MM.1S (cell line): ENCODE data around the gene FHIT.

Source experiments
- DNase-seq: peaks from one replicate; pipeline ENCODE4 v3.0.0-alpha.2; 2015
- H2AFZ ChIP-seq: fragments of 300-600 bp; sonication (generic); 2 replicates; pipeline ENCODE4 v1.6.0; 2016; ENCODE audit warnings: antibody characterized with exemption, low read length
- H3F3A ChIP-seq: fragments of 300-600 bp; sonication (generic); 2 replicates; pipeline ENCODE4 v1.6.1; 2016; ENCODE audit warnings: mild to moderate bottlenecking, antibody characterized with exemption, low read length, moderate library complexity, mixed read lengths; ENCODE audit not compliant: insufficient read depth
- H3K27ac ChIP-seq: fragments of 300-600 bp; sonication (generic); 2 replicates; pipeline ENCODE4 v1.5.1; 2016; ENCODE audit warnings: mild to moderate bottlenecking, low read length
- H3K27me3 ChIP-seq: fragments of 300-600 bp; sonication (generic); replicated peaks from 2 replicates; pipeline ENCODE4 v1.6.0; 2016; ENCODE audit warnings: low read length; ENCODE audit not compliant: insufficient read depth
- H3K36me3 ChIP-seq: fragments of 300-600 bp; sonication (generic); replicated peaks from 2 replicates; pipeline ENCODE4 v1.6.1; 2016; ENCODE audit warnings: mild to moderate bottlenecking, low read length, mixed read lengths; ENCODE audit not compliant: insufficient read depth
- H3K4me1 ChIP-seq: fragments of 300-600 bp; sonication (generic); 2 replicates; pipeline ENCODE4 v1.6.1; 2016; ENCODE audit warnings: low read length, mixed read lengths
- H3K4me2 ChIP-seq: fragments of 300-600 bp; sonication (generic); 2 replicates; pipeline ENCODE4 v1.6.0; 2016; ENCODE audit warnings: low read depth, low read length
- H3K4me3 ChIP-seq: fragments of 300-600 bp; sonication (generic); 2 replicates; pipeline ENCODE4 v1.5.1; 2016; ENCODE audit warnings: low read length, mixed read lengths
- H3K79me2 ChIP-seq: fragments of 300-600 bp; sonication (generic); 2 replicates; pipeline ENCODE4 v1.6.1; 2016; ENCODE audit warnings: mixed run types, low read length, mixed read lengths
- H3K9ac ChIP-seq: fragments of 300-600 bp; sonication (generic); 2 replicates; pipeline ENCODE4 v1.6.1; 2016; ENCODE audit warnings: low read length, mixed read lengths
- H3K9me2 ChIP-seq: fragments of 300-600 bp; sonication (generic); replicated peaks from 2 replicates; pipeline ENCODE4 v1.6.1; 2016; ENCODE audit warnings: mild to moderate bottlenecking, low read length, mixed read lengths; ENCODE audit not compliant: insufficient read depth
- H3K9me3 ChIP-seq: fragments of 300-600 bp; sonication (generic); replicated peaks from 2 replicates; pipeline ENCODE4 v1.6.1; 2016; ENCODE audit warnings: mild to moderate bottlenecking, low read length, mixed read lengths; ENCODE audit not compliant: insufficient read depth
- H4K20me1 ChIP-seq: fragments of 300-600 bp; sonication (generic); 2 replicates; pipeline ENCODE4 v1.6.1; 2016; ENCODE audit warnings: mild to moderate bottlenecking, low read length, moderate library complexity, mixed read lengths; ENCODE audit not compliant: insufficient read depth
- EZH2 ChIP-seq: fragments of 300-600 bp; sonication (generic); optimal IDR thresholded peaks from 2 replicates; pipeline ENCODE3; 2017; ENCODE audit warnings: low read depth, mild to moderate bottlenecking, antibody characterized with exemption, low read length, mixed read lengths
- EZH2phosphoT487 ChIP-seq: fragments of 300-600 bp; sonication (generic); IDR thresholded peaks from 2 replicates; pipeline ENCODE4 v1.6.1; 2018; ENCODE audit warnings: antibody characterized with exemption, low read length
- TF ChIP-seq, protein P1 (sequence below): fragments of 300-600 bp; sonication (generic); IDR thresholded peaks from 2 replicates; pipeline ENCODE4 v1.5.1; 2016; ENCODE audit warnings: antibody characterized with exemption, low read length, mixed read lengths

Gene FHIT

DNA sequence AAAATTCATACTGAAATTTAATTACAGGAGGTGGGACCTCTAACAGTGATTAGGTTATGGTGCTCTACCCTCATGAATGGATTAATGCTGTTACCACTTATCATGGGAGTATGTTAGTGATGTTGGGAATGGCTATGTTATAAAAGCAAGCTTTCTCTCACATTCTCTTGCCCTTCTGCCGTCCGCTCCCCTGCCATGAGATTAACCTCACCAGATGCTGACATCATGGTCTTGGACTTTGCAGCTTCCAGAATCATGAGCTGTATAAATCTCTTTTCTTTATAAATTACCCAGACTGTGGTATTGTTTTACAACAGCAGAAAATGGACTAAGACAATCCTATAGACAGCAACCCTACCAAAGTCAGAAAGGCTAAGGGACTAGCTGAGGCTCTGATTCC, 884.8 kb downstream of the FHIT start:
- Histone ChIP-seq H3K36me3 (no peaks in the 10 kb centered on the region), H3K4me3 (no peak overlapping the region), H4K20me1 (no peaks in the 10 kb centered on the region), H3K27ac (no peak overlapping the region), H3K9ac (no peak overlapping the region), H3F3A (no peaks in the 10 kb centered on the region), H3K79me2 (no peaks in the 10 kb centered on the region), H3K27me3 (no peaks in the 10 kb centered on the region), H3K9me2 (no peaks in the 10 kb centered on the region), H2AFZ (no peak overlapping the region), H3K9me3 (no peaks in the 10 kb centered on the region), H3K4me1 (no peaks in the 10 kb centered on the region), H3K4me2 (no peak overlapping the region)
- DNase-seq = no peak
- TF ChIP-seq, protein P1, sequence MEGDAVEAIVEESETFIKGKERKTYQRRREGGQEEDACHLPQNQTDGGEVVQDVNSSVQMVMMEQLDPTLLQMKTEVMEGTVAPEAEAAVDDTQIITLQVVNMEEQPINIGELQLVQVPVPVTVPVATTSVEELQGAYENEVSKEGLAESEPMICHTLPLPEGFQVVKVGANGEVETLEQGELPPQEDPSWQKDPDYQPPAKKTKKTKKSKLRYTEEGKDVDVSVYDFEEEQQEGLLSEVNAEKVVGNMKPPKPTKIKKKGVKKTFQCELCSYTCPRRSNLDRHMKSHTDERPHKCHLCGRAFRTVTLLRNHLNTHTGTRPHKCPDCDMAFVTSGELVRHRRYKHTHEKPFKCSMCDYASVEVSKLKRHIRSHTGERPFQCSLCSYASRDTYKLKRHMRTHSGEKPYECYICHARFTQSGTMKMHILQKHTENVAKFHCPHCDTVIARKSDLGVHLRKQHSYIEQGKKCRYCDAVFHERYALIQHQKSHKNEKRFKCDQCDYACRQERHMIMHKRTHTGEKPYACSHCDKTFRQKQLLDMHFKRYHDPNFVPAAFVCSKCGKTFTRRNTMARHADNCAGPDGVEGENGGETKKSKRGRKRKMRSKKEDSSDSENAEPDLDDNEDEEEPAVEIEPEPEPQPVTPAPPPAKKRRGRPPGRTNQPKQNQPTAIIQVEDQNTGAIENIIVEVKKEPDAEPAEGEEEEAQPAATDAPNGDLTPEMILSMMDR = no peak
- TF ChIP-seq EZH2phosphoT487 (no peak), EZH2 (no peak)

DNA sequence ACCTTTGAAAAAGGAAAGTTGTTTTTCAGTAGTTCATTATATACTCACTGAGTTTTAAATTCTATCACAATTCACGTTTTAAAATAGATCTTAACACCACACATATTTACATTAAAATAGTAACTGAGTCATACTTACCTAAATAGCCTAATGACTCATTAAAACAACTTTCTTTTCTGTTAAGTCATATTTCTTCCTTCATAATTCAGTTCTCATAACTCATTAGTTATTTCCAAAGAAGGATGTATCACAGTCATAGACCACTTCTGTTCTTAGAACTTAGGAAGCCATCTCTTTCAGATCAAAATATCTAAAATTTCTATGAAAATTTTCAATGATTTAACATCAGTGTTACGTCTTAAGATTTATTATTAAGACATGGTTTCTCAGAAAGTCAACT, 885.9 kb downstream of the FHIT start:
- Histone ChIP-seq H3F3A (no peaks in the 10 kb centered on the region), H3K27ac (no peak overlapping the region), H3K4me1 (no peaks in the 10 kb centered on the region), H2AFZ (no peak overlapping the region), H3K79me2 (no peaks in the 10 kb centered on the region), H3K36me3 (no peaks in the 10 kb centered on the region), H3K4me3 (no peak overlapping the region), H4K20me1 (no peaks in the 10 kb centered on the region), H3K9me2 (no peaks in the 10 kb centered on the region), H3K9me3 (no peaks in the 10 kb centered on the region), H3K4me2 (no peak overlapping the region), H3K27me3 (no peaks in the 10 kb centered on the region), H3K9ac (no peak overlapping the region)
- DNase-seq = no peak
- TF ChIP-seq EZH2phosphoT487 (no peak), EZH2 (no peak)
- TF ChIP-seq, protein P1 = no peak

DNA sequence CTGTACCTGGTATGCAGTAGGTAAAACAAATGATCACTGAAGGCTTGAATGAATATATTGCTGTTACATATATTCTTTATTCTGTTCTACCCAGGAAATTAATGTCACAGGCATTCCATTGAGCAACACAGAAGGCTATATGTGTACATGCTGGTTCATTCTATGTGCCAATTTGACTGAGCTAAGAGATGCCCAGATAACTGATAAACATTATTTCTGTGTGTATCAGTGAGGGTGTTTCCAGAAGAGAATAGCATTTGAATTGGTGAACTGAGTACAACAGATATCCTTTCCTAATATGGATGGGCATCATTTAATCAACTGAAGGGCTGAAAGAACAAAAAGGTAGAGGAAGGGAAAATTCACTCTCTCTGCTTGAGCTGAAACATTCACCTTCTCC, 886.8 kb downstream of the FHIT start:
- no peak overlapping the region for H3K9ac ChIP-seq
- no peak overlapping the region for H2AFZ ChIP-seq
- H3K4me3 ChIP-seq = no peak overlapping the region
- no peaks in the 10 kb centered on the region for H3K9me3 ChIP-seq
- no peak overlapping the region for H3K27ac ChIP-seq
- no peaks in the 10 kb centered on the region for H3K4me1 ChIP-seq
- H3K27me3 ChIP-seq = no peaks in the 10 kb centered on the region
- H3K79me2 ChIP-seq = no peaks in the 10 kb centered on the region
- no peaks in the 10 kb centered on the region for H3K9me2 ChIP-seq
- no peak for DNase-seq
- no peaks in the 10 kb centered on the region for H3F3A ChIP-seq
- no peak overlapping the region for H3K4me2 ChIP-seq
- H3K36me3 ChIP-seq = no peaks in the 10 kb centered on the region
- no peak for TF ChIP-seq EZH2phosphoT487
- TF ChIP-seq EZH2 = no peak
- TF ChIP-seq, protein P1 = no peak
- no peaks in the 10 kb centered on the region for H4K20me1 ChIP-seq
